Heart left ventricle (tissue), 16 donors: ENCODE results near the gene CCDC159. TPM values are rescaled to one million over a fixed set of nuclear protein-coding genes. Genes with fewer than 3 reads are reported as not detected.

Experiments used
- ATAC-seq, 4 donors: fragments of 200-7000 bp; cut with Tn5 transposase; one replicate each; pipeline ENCODE4 v1.9.1; 2020 to 2022; ENCODE audit warnings: moderate library complexity in 4 of 4, mild to moderate bottlenecking in 3 of 4, moderate number of reproducible peaks in 1 of 4
- DNase-seq, 5 donors: peaks; one replicate each; pipeline ENCODE4 v3.0.0-alpha.2; 2020
- H3K27ac ChIP-seq, 12 donors: fragments of 200-600 bp; sonication (generic) in 4 of 12; one replicate each; pipeline versions ENCODE4 v1.5.0 to v1.8.0; 2016 to 2022; ENCODE audit warnings: mild to moderate bottlenecking in 2 of 12
- H3K27me3 ChIP-seq, 9 donors: fragments of 200-600 bp; sonication (generic) in 2 of 9; one replicate each; pipeline versions ENCODE4 v1.5.1 to v1.8.0; 2016 to 2022; ENCODE audit warnings: mild to moderate bottlenecking in 3 of 9
- H3K36me3 ChIP-seq, 9 donors: fragments of 200-600 bp; sonication (generic) in 2 of 9; one replicate each; pipeline versions ENCODE4 v1.5.0 to v1.8.0; 2018 to 2022; ENCODE audit warnings: mild to moderate bottlenecking in 2 of 9
- H3K4me1 ChIP-seq, 12 donors: fragments of 200-600 bp; sonication (generic) in 4 of 12; one replicate each; pipeline versions ENCODE4 v1.5.0 to v1.8.0; 2016 to 2022; ENCODE audit warnings: mild to moderate bottlenecking in 3 of 12
- H3K4me3 ChIP-seq, 12 donors: fragments of 200-600 bp; sonication (generic) in 4 of 12; one replicate each; pipeline versions ENCODE4 v1.5.0 to v1.8.0; 2017 to 2022; ENCODE audit warnings: mild to moderate bottlenecking in 9 of 12, moderate library complexity in 4 of 12
- H3K9me3 ChIP-seq, 12 donors: fragments of 200-600 bp; sonication (generic) in 4 of 12; one replicate each; pipeline versions ENCODE4 v1.5.0 to v1.8.0; 2016 to 2022; ENCODE audit warnings: mild to moderate bottlenecking in 1 of 12
- CTCF ChIP-seq, 12 donors: fragments of 200-600 bp; sonication (generic) in 4 of 12; IDR thresholded peaks; one replicate each; pipeline versions ENCODE4 v1.5.0 to v1.8.0; 2018 to 2022; ENCODE audit warnings: antibody characterized with exemption in 12 of 12, mild to moderate bottlenecking in 5 of 12
- POLR2A ChIP-seq, 2 donors: fragments of 450-650 bp; IDR thresholded peaks; one replicate each; pipeline ENCODE4 v1.6.1; 2017; ENCODE audit warnings: antibody characterized with exemption in 2 of 2, mild to moderate bottlenecking in 2 of 2, moderate library complexity in 2 of 2
- WGBS, 4 donors: extraction: QIAGEN DNeasy Blood & Tissue Kit in 2 of 4; methylation state at CpG; one replicate each; pipeline versions ENCODE4 v1.1.5 to v1.1.7; 2013 to 2018; 5-methylcytosine and 5-hydroxymethylcytosine counted together
- intact Hi-C, 10 donors: fragments of 100-400 bp; cut with DNase I; formaldehyde crosslinking; loops; one replicate each; pipeline versions ENCODE4 v1.11.1 to v1.14.2; 2022
- polyA plus RNA-seq, 2 donors: library from polyadenylated mRNA; stranded (reverse); fragments of 200-250 nt; gene quantifications; one replicate each; pipeline ENCODE4 v1.2.3, GENCODE V29; 2013
- total RNA-seq, 9 donors: library from RNA; depleted of rRNA in 2 of 9; stranded (reverse); fragments of >200 nt in 2 of 9; fragmentation: NEBNext Ultra II Directional in 3 of 9; extraction: Animal tissue kit (Norgen Biotek cat#: 25700) in 3 of 9; gene quantifications; one replicate each; pipeline versions ENCODE4 v1.1.0 to v1.2.4, GENCODE V29; 2016 to 2023
- donor health status: ischemic (EF 13 %, LVEDD 7.1; RV severe dilation, severe dysfunction).
- donor health status: healthy with polysubstance abuse.
- donor health status: DM: no; HTN: yes; CAD: no.
- donor health status: DM: no; HTN: no; CAD: no.
- donor health status: ischemic (EF 25% LVEDD 6.9; RV normal size, moderate dysfunction).
- donor health status: ischemic (EF 25% LVEDD 5.7; RV mildly dilated, moderate dysfunction).
- donor health status: healthy.
- donor health status: DM: yes; HTN: yes; CAD: no.
- donor health status: ischemic (EF 35%, LVEDD 5.7; RV mildly dilated, moderate dysfunction).
- donor health status: nonischemic (EF 11% LVEDD 7.7; RV severe dilation, severe dysfunction).
- donor health status: DM: yes; HTN: yes; CAD: no.
- donor health status: PGD.
- donor health status: ischemic (EF 29% LVEDD 5.4; RV normal size, mild dysfunction).
- donor health status: nonischemic (EF 23%, LVEDD 6.1; RV moderate dilation, normal function).

Gene CCDC159
- total and polyA plus RNA-seq, 11 donors = 11.5 to 34.9 (median 21.9) TPM

- no peaks in the 10 kb centered on the region for H3K9me3 ChIP-seq
- H3K36me3 ChIP-seq = peaks cover 0 to 7% (median 5%) of the 10 kb centered on the region in 9 donors
- peaks cover 7 to 48% (median 21%) of the 10 kb centered on the region in 12 donors for H3K4me1 ChIP-seq
- DNase-seq (peak; percentile 99), ATAC-seq (peak; percentile 96 to 98 (median 98))
- no peak for TF ChIP-seq POLR2A (IDR thresholded peaks at IDR 0.05)
- no peak for TF ChIP-seq CTCF (IDR thresholded peaks at IDR 0.05)
- intact Hi-C loops = loop anchor here in 8 of 10 donors (1.0 to 10.0 kb wide), 5 partner anchors 28 to 220 kb away; partner anchors contain the start of genes TSPAN16 (in 6 of the 8), ODAD3 (in 3 of the 8), PRKCSH (in 3 of the 8) and CCDC159 (in 1 of the 8)
- peak within 1 kb of the TSS; percentile 25 to 90 (median 70) for H3K4me3 ChIP-seq
- H3K27me3 ChIP-seq = no peaks in the 10 kb centered on the region
- H3K27ac ChIP-seq = peak within 1 kb of the TSS; percentile 92 to 100 (median 96)
- 0 to 1% (median 1%) methylated on average over 40 to 44 of the region's 44 CpGs for WGBS, 4 donors
Measured at GRCh38 chr19:11374433-11375142, 28.3 kb downstream of the CCDC159 start, which contains the start of gene SWSAP1. SWSAP1 (plus strand) TSS chr19:11374666; CDS start chr19:11374681, 15 bp downstream.

- ATAC-seq (peak in 2 of 4 donors; percentile 3 to 6), DNase-seq (peak; percentile 49 to 73 (median 49))
- peaks cover 7 to 56% (median 25%) of the 10 kb centered on the region in 12 donors for H3K4me1 ChIP-seq
- peak in 1 of 2 donors; percentile 81 for TF ChIP-seq POLR2A (IDR thresholded peaks at IDR 0.05)
- TF ChIP-seq CTCF (IDR thresholded peaks at IDR 0.05) = no peak
- H3K4me3 ChIP-seq = peak overlapping the region; percentile 4 to 90 (median 70)
- no peaks in the 10 kb centered on the region for H3K27me3 ChIP-seq
- no peaks in the 10 kb centered on the region for H3K9me3 ChIP-seq
- peaks cover 0 to 7% (median 5%) of the 10 kb centered on the region in 9 donors for H3K36me3 ChIP-seq
- H3K27ac ChIP-seq = peak overlapping the region; percentile 90 to 100 (median 96)
- 11 to 15% (median 14%) methylated on average over 20 to 27 of the region's 27 CpGs for WGBS, 4 donors
- intact Hi-C loops = loop anchor here in 8 of 10 donors (2.0 to 10.0 kb wide), 4 partner anchors 59 to 219 kb away; partner anchors contain the start of genes TSPAN16 (in 6 of the 8), ODAD3 (in 3 of the 8), PRKCSH (in 3 of the 8) and ZNF627 (in 1 of the 8)
Measured at GRCh38 chr19:11375143-11375948, 29.0 kb downstream of the CCDC159 start.

- H3K36me3 ChIP-seq = peaks cover 0 to 7% (median 5%) of the 10 kb centered on the region in 9 donors
- no peaks in the 10 kb centered on the region for H3K9me3 ChIP-seq
- peaks cover 7 to 70% (median 37%) of the 10 kb centered on the region in 12 donors for H3K4me1 ChIP-seq
- DNase-seq = no peak
- intact Hi-C loops = loop anchor here in 8 of 10 donors (5.0 to 10.0 kb wide), 3 partner anchors 65 to 218 kb away; partner anchors contain the start of genes TSPAN16 (in 6 of the 8) and ZNF627 (in 1 of the 8)
- ATAC-seq = no peak
- peaks cover 0 to 4% (median 0%) of the 10 kb centered on the region in 9 donors for H3K27me3 ChIP-seq
- H3K27ac ChIP-seq = peak overlapping the region in 6 of 12 donors; percentile 3 to 97 (median 60)
- no peak overlapping the region for H3K4me3 ChIP-seq
- no peak for TF ChIP-seq CTCF (IDR thresholded peaks at IDR 0.05)
- no peak for TF ChIP-seq POLR2A (IDR thresholded peaks at IDR 0.05)
Measured at GRCh38 chr19:11377237-11377636, 30.9 kb downstream of the CCDC159 start.
